ENCODE data around the gene MED13L.

DNA sequence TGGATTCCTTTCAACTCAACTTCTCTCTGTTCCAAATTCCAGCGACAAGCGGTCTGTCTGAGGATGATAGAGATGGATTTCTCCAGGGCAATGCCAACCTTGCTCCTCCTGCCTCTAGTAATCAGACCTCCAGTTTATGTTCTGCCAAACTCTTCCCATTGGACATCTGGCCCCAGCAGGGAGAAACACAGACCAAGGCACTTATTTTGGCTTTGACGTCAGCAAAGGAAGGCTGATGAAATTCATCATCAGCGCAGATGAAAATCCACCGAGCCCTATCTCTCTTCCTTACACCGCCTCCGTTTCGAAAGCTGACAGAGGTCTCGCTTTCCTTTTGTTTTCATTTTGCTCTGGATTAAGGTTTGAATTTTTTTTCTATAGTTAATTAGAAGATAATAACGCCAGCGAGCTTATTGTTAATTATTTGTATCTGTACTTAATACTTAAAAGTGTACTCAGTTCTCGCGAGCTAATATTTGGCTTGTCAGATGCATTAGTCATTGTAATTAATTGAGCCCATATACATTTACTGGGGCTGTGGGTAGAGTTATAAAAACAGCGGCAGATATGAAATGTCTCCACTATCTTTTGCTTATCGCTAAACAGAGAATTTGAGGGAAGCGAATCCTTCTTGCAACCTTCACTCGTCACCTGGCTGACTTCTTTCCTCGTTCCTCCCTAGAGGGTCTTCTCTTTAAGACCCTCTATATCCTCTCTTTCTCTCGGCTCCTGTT lies 35.9 kb upstream of the MED13L start:
- TF ChIP-seq, protein P1, sequence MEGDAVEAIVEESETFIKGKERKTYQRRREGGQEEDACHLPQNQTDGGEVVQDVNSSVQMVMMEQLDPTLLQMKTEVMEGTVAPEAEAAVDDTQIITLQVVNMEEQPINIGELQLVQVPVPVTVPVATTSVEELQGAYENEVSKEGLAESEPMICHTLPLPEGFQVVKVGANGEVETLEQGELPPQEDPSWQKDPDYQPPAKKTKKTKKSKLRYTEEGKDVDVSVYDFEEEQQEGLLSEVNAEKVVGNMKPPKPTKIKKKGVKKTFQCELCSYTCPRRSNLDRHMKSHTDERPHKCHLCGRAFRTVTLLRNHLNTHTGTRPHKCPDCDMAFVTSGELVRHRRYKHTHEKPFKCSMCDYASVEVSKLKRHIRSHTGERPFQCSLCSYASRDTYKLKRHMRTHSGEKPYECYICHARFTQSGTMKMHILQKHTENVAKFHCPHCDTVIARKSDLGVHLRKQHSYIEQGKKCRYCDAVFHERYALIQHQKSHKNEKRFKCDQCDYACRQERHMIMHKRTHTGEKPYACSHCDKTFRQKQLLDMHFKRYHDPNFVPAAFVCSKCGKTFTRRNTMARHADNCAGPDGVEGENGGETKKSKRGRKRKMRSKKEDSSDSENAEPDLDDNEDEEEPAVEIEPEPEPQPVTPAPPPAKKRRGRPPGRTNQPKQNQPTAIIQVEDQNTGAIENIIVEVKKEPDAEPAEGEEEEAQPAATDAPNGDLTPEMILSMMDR (optimal IDR thresholded peaks at IDR 0.05 in 1 of 3, IDR thresholded peaks at IDR 0.05 in 1 of 3, conservative IDR thresholded peaks at IDR 0.05 in 1 of 3; ENCODE audit: extremely low read depth in 1 of 3, insufficient read depth in 2 of 3, low read length in 3 of 3), result no peak
- TF ChIP-seq EZH2 (IDR thresholded peaks at IDR 0.05; ENCODE audit: low read length), result no peak

Data from keratinocyte (primary cell).